ENCODE data around the gene TRPC4. TPM values are rescaled to one million over a fixed set of nuclear protein-coding genes. Genes with fewer than 3 reads are reported as not detected.

The TRPC4 gene
- total and polyA plus RNA-seq, 2 donors (not counting 1 experiment from before 2014, with no cell fraction given), result 1.7 to 30.7 TPM

DNA sequence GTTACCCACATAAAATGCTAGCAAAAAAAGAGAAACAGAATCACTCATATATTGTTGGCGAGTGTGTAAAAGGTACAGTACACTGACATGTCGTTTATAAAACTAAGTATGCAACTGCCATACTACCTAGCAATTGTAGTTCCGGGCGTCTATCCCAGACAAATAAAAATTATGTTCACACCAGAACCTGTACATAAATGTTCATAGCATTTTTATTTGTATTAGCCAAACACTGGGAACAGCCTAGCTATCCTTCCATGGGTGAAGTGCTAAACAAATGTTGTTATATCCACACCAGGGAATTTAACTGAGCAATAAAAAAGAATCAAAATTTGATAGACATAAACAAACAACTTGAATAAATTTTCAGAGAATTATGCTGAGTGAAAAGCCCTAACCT, 242.1 kb downstream of the TRPC4 start:
- no peak for DNase-seq (ENCODE audit: low read depth in 2 of 2)
- Histone ChIP-seq H3K9ac (ENCODE audit: insufficient read depth, low read length) (no peak overlapping the region), H3K4me2 (ENCODE audit: extremely low read depth, insufficient read depth, low read length) (no peak overlapping the region), H2AFZ (ENCODE audit: low read length) (no peak overlapping the region), H4K20me1 (ENCODE audit: control insufficient read depth, extremely low read depth, insufficient read depth, low read length) (no peaks in the 10 kb centered on the region), H3K36me3 (ENCODE audit: control insufficient read depth, insufficient read depth, low read length) (no peaks in the 10 kb centered on the region), H3K9me3 (ENCODE audit: control insufficient read depth, insufficient read depth, low read depth, low read length) (no peaks in the 10 kb centered on the region), H3K79me2 (ENCODE audit: control insufficient read depth, insufficient read depth, low read length) (no peaks in the 10 kb centered on the region), H3K27me3 (ENCODE audit: control insufficient read depth, insufficient read depth, low read length) (no peaks in the 10 kb centered on the region), H3K4me1 (ENCODE audit: control insufficient read depth, extremely low read depth, insufficient read depth, low read length) (no peaks in the 10 kb centered on the region), H3K4me3 (replicated peaks in 1 of 4; ENCODE audit: control extremely low read depth in 1 of 4, insufficient read depth in 1 of 4, low read depth in 3 of 4, low read length in 4 of 4) (no peak overlapping the region), H3K27ac (ENCODE audit: insufficient read depth, low read length) (no peak overlapping the region)
- TF ChIP-seq EZH2 (IDR thresholded peaks at IDR 0.05; ENCODE audit: low read length, missing control alignments), result no peak

- H3K4me2 ChIP-seq (ENCODE audit: extremely low read depth, insufficient read depth, low read length), result no peak overlapping the region
- no peaks in the 10 kb centered on the region for H3K79me2 ChIP-seq (ENCODE audit: control insufficient read depth, insufficient read depth, low read length)
- no peak for TF ChIP-seq EZH2 (IDR thresholded peaks at IDR 0.05; ENCODE audit: low read length, missing control alignments)
- TF ChIP-seq CTCF (conservative IDR thresholded peaks at IDR 0.05 in 1 of 2, IDR thresholded peaks at IDR 0.05 in 1 of 2; ENCODE audit: low read depth in 1 of 2, low read length in 2 of 2), result no peak
- no peak overlapping the region for H3K4me3 ChIP-seq (replicated peaks in 1 of 4; ENCODE audit: control extremely low read depth in 1 of 4, insufficient read depth in 1 of 4, low read depth in 3 of 4, low read length in 4 of 4)
- no peak overlapping the region for H3K27ac ChIP-seq (ENCODE audit: insufficient read depth, low read length)
- H3K4me1 ChIP-seq (ENCODE audit: control insufficient read depth, extremely low read depth, insufficient read depth, low read length), result peaks cover 9% of the 10 kb centered on the region
- H3K9ac ChIP-seq (ENCODE audit: insufficient read depth, low read length), result no peak overlapping the region
- no peak overlapping the region for H2AFZ ChIP-seq (ENCODE audit: low read length)
- no peaks in the 10 kb centered on the region for H3K27me3 ChIP-seq (ENCODE audit: control insufficient read depth, insufficient read depth, low read length)
- DNase-seq (ENCODE audit: low read depth in 2 of 2), result peak; percentile 86 to 98
- no peaks in the 10 kb centered on the region for H3K36me3 ChIP-seq (ENCODE audit: control insufficient read depth, insufficient read depth, low read length)
- no peaks in the 10 kb centered on the region for H3K9me3 ChIP-seq (ENCODE audit: control insufficient read depth, insufficient read depth, low read depth, low read length)
- H4K20me1 ChIP-seq (ENCODE audit: control insufficient read depth, extremely low read depth, insufficient read depth, low read length), result no peaks in the 10 kb centered on the region
These were observed 247.7 kb downstream of the TRPC4 start for GRCh38 chr13:37621811-37622361.

- Histone ChIP-seq H4K20me1 (ENCODE audit: control insufficient read depth, extremely low read depth, insufficient read depth, low read length) (no peaks in the 10 kb centered on the region), H3K79me2 (ENCODE audit: control insufficient read depth, insufficient read depth, low read length) (no peaks in the 10 kb centered on the region), H3K27ac (ENCODE audit: insufficient read depth, low read length) (no peak overlapping the region), H3K4me2 (ENCODE audit: extremely low read depth, insufficient read depth, low read length) (peak overlapping the region; percentile 46), H3K4me3 (replicated peaks in 1 of 4; ENCODE audit: control extremely low read depth in 1 of 4, insufficient read depth in 1 of 4, low read depth in 3 of 4, low read length in 4 of 4) (no peak overlapping the region), H3K36me3 (ENCODE audit: control insufficient read depth, insufficient read depth, low read length) (no peaks in the 10 kb centered on the region), H3K9ac (ENCODE audit: insufficient read depth, low read length) (no peak overlapping the region), H2AFZ (ENCODE audit: low read length) (no peak overlapping the region), H3K4me1 (ENCODE audit: control insufficient read depth, extremely low read depth, insufficient read depth, low read length) (peaks cover 10% of the 10 kb centered on the region), H3K9me3 (ENCODE audit: control insufficient read depth, insufficient read depth, low read depth, low read length) (no peaks in the 10 kb centered on the region), H3K27me3 (ENCODE audit: control insufficient read depth, insufficient read depth, low read length) (no peaks in the 10 kb centered on the region)
- DNase-seq (ENCODE audit: low read depth in 2 of 2), result peak; percentile 71 to 92
- no peak for TF ChIP-seq EZH2 (IDR thresholded peaks at IDR 0.05; ENCODE audit: low read length, missing control alignments)
- no peak for TF ChIP-seq CTCF (conservative IDR thresholded peaks at IDR 0.05 in 1 of 2, IDR thresholded peaks at IDR 0.05 in 1 of 2; ENCODE audit: low read depth in 1 of 2, low read length in 2 of 2)
These were observed 251.0 kb downstream of the TRPC4 start for GRCh38 chr13:37618554-37618953.

Measured in fibroblast of lung (primary cell).